Measurements from ENCODE around the gene LACRT. TPM values are rescaled to one million over a fixed set of nuclear protein-coding genes. Genes with fewer than 3 reads are reported as not detected.
"Not testable (repeated sequence)": the region's sequence is repeated elsewhere in the genome, so short reads cannot be mapped to it uniquely, and the experiment has no call there.

LACRT gene, protein sequence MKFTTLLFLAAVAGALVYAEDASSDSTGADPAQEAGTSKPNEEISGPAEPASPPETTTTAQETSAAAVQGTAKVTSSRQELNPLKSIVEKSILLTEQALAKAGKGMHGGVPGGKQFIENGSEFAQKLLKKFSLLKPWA
- not detected for polyA plus RNA-seq
- long read RNA-seq, donor 1 = 0 reads
- long read RNA-seq, donor 2 = 0 reads
- long read RNA-seq, donor 3 = 0 reads
- long read RNA-seq, donor 4 = 0 reads
- long read RNA-seq, donor 5 = 0 reads
- long read RNA-seq, donor 6 = 0 reads
- long read RNA-seq, donor 7 = 0 reads
- long read RNA-seq, donor 8 = 0 reads
- long read RNA-seq, donor 9 = 0 reads
- long read RNA-seq, donor 10 = 0 reads
- long read RNA-seq, donor 11 = 0 reads

- no peaks in the 10 kb centered on the region for H3K9me3 ChIP-seq (ENCODE audit: control insufficient read depth, low read depth, low read length)
- no peak within 1 kb of the TSS for H3K4me3 ChIP-seq (ENCODE audit: low read length)
- H3K27ac ChIP-seq (ENCODE audit: low read length) = no peak within 1 kb of the TSS
- no peaks in the 10 kb centered on the region for H3K36me3 ChIP-seq (ENCODE audit: control insufficient read depth, insufficient read depth, low read length)
- no CpG with 5 or more reads among the region's 2 CpGs for WGBS (ENCODE audit: insufficient coverage, low lambda C conversion rate)
- H3K4me1 ChIP-seq (ENCODE audit: control insufficient read depth, insufficient read depth, low read length) = no peaks in the 10 kb centered on the region
- no peak for DNase-seq
- peaks cover 8% of the 10 kb centered on the region for H3K27me3 ChIP-seq (ENCODE audit: control insufficient read depth, insufficient read depth, low read length)
Observed at GRCh38 chr12:54634795-54635194, at the start of gene LACRT. LACRT (minus strand) TSS chr12:54634895; CDS start chr12:54634841, 54 bp downstream.

DNA sequence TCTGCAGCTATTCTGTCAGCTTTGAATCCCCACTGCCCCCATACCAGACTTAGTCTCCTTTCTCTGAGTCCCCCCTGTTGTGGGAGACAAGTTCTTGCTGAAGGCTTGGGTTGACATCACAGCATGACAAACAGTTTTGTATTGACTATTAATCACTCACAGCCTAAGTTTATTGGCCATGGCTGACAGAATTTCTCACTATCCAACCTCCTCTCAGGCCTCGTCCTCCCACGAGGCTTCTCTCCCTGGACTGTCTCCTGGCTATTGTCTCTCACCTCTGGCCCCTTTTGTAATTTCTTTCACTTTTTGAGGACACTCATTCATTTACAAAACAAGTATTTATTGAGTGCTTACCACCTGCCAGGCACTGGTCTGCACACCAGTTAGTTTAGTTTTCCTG is 48.7 kb upstream of the LACRT start:
- Histone ChIP-seq H3K4me3 (ENCODE audit: low read length) (no peak overlapping the region), H3K4me1 (ENCODE audit: control insufficient read depth, insufficient read depth, low read length) (no peaks in the 10 kb centered on the region), H3K36me3 (ENCODE audit: control insufficient read depth, insufficient read depth, low read length) (no peaks in the 10 kb centered on the region), H3K9me3 (ENCODE audit: control insufficient read depth, low read depth, low read length) (no peaks in the 10 kb centered on the region), H3K27me3 (ENCODE audit: control insufficient read depth, insufficient read depth, low read length) (no peaks in the 10 kb centered on the region), H3K27ac (ENCODE audit: low read length) (no peak overlapping the region)
- DNase-seq = no peak
- whole genome bisulfite sequencing (ENCODE audit: insufficient coverage, low lambda C conversion rate) = 83% methylated on average over 2 of the region's 2 CpGs

DNA sequence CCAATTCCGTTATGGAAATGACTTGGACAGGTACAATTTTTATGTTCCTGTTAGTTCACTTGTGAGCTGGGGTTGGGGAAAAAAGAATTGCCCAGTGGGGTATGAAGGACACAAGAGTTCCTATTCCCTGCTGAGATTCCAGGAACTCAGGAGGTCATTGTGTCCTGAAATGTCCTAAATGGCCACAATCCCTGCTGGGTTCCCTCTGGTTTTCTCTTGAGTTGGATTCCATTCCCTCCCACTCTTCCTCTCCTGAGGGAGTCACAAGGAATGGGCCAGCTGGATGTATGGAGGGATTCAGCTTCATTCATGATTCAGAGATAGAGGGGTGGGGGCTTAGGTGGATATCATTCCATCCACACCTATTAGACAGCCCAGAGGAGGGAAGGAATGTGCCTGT is 48.0 kb upstream of the LACRT start:
- no CpG with 5 or more reads among the region's 1 CpG for WGBS (ENCODE audit: insufficient coverage, low lambda C conversion rate)
- Histone ChIP-seq H3K27me3 (ENCODE audit: control insufficient read depth, insufficient read depth, low read length) (no peaks in the 10 kb centered on the region), H3K4me3 (ENCODE audit: low read length) (no peak overlapping the region), H3K27ac (ENCODE audit: low read length) (no peak overlapping the region), H3K9me3 (ENCODE audit: control insufficient read depth, low read depth, low read length) (no peaks in the 10 kb centered on the region), H3K4me1 (ENCODE audit: control insufficient read depth, insufficient read depth, low read length) (no peaks in the 10 kb centered on the region), H3K36me3 (ENCODE audit: control insufficient read depth, insufficient read depth, low read length) (no peaks in the 10 kb centered on the region)
- DNase-seq = no peak

GRCh38 chr12:54680374-54680773 is 45.7 kb upstream of the LACRT start:
- Histone ChIP-seq H3K4me3 (ENCODE audit: low read length) (no peak overlapping the region), H3K9me3 (ENCODE audit: control insufficient read depth, low read depth, low read length) (no peaks in the 10 kb centered on the region), H3K4me1 (ENCODE audit: control insufficient read depth, insufficient read depth, low read length) (no peaks in the 10 kb centered on the region), H3K36me3 (ENCODE audit: control insufficient read depth, insufficient read depth, low read length) (no peaks in the 10 kb centered on the region), H3K27ac (ENCODE audit: low read length) (no peak overlapping the region), H3K27me3 (ENCODE audit: control insufficient read depth, insufficient read depth, low read length) (no peaks in the 10 kb centered on the region)
- WGBS (ENCODE audit: insufficient coverage, low lambda C conversion rate) = no CpG with 5 or more reads among the region's 3 CpGs
- DNase-seq = no peak

DNA sequence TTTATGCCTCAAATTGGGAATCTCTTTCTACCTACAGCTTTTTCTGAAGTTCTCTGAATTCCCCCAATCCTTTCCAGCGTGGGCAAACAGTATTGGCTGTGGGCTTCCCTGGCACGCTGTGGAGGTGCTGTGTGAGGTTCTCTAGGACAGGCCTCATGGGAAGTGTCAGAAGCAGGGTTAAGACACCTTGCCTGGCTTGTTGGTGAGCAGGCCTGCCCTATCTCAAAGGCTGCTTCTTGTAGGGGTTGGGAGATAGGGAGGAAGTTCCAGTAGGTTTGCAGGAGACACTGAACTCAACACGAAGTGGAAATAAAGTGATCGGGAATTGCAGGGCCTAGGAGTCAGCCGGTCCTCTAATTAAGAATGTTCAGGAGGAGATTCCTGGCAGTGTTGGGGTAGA is 43.4 kb upstream of the LACRT start:
- no CpG with 5 or more reads among the region's 5 CpGs for WGBS (ENCODE audit: insufficient coverage, low lambda C conversion rate)
- no peaks in the 10 kb centered on the region for H3K27me3 ChIP-seq (ENCODE audit: control insufficient read depth, insufficient read depth, low read length)
- H3K36me3 ChIP-seq (ENCODE audit: control insufficient read depth, insufficient read depth, low read length) = no peaks in the 10 kb centered on the region
- no peak overlapping the region for H3K4me3 ChIP-seq (ENCODE audit: low read length)
- no peak overlapping the region for H3K27ac ChIP-seq (ENCODE audit: low read length)
- H3K9me3 ChIP-seq (ENCODE audit: control insufficient read depth, low read depth, low read length) = no peaks in the 10 kb centered on the region
- no peak for DNase-seq
- no peaks in the 10 kb centered on the region for H3K4me1 ChIP-seq (ENCODE audit: control insufficient read depth, insufficient read depth, low read length)

DNA sequence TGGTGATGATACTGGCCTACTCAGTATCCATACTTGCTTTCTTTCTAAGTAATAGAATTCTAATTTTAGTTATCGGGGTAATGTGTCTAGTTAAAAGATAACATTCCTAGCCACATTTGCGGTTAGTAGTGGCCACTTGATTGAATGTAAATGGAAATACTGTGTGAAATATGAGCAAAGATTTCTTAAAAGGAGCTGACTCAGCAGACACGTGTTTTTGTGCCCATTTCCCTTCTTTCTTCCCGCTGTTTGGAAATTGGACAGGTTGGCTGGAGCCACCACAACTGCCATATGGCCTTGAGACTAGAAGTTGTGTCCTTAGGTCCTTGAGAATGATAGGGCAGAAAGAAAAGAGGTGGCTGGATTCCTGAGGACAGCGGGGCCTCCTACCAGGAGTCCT is 33.2 kb upstream of the LACRT start:
- Histone ChIP-seq H3K4me1 (ENCODE audit: control insufficient read depth, insufficient read depth, low read length) (no peaks in the 10 kb centered on the region), H3K4me3 (ENCODE audit: low read length) (no peak overlapping the region), H3K27ac (ENCODE audit: low read length) (no peak overlapping the region), H3K36me3 (ENCODE audit: control insufficient read depth, insufficient read depth, low read length) (no peaks in the 10 kb centered on the region), H3K9me3 (ENCODE audit: control insufficient read depth, low read depth, low read length) (no peaks in the 10 kb centered on the region), H3K27me3 (ENCODE audit: control insufficient read depth, insufficient read depth, low read length) (no peaks in the 10 kb centered on the region)
- 100% methylated on average over 1 of the region's 5 CpGs for WGBS (ENCODE audit: insufficient coverage, low lambda C conversion rate)
- DNase-seq = no peak

- DNase-seq = no peak
- Histone ChIP-seq H3K36me3 (ENCODE audit: control insufficient read depth, insufficient read depth, low read length) (no peaks in the 10 kb centered on the region), H3K4me1 (ENCODE audit: control insufficient read depth, insufficient read depth, low read length) (no peaks in the 10 kb centered on the region), H3K27me3 (ENCODE audit: control insufficient read depth, insufficient read depth, low read length) (no peaks in the 10 kb centered on the region), H3K9me3 (ENCODE audit: control insufficient read depth, low read depth, low read length) (no peaks in the 10 kb centered on the region), H3K4me3 (ENCODE audit: low read length) (no peak overlapping the region), H3K27ac (ENCODE audit: low read length) (no peak overlapping the region)
- 40% methylated on average over 1 of the region's 3 CpGs for WGBS (ENCODE audit: insufficient coverage, low lambda C conversion rate)
Observed at GRCh38 chr12:54666008-54666407, 31.3 kb upstream of the LACRT start.

GRCh38 chr12:54665022-54665635 is 30.4 kb upstream of the LACRT start:
- not testable (repeated sequence) for H3K9me3 ChIP-seq (ENCODE audit: control insufficient read depth, low read depth, low read length); H3K4me3 ChIP-seq (ENCODE audit: low read length); DNase-seq; H3K27me3 ChIP-seq (ENCODE audit: control insufficient read depth, insufficient read depth, low read length); H3K27ac ChIP-seq (ENCODE audit: low read length); H3K4me1 ChIP-seq (ENCODE audit: control insufficient read depth, insufficient read depth, low read length); H3K36me3 ChIP-seq (ENCODE audit: control insufficient read depth, insufficient read depth, low read length)
- no CpG with 5 or more reads among the region's 3 CpGs for WGBS (ENCODE audit: insufficient coverage, low lambda C conversion rate)

DNA sequence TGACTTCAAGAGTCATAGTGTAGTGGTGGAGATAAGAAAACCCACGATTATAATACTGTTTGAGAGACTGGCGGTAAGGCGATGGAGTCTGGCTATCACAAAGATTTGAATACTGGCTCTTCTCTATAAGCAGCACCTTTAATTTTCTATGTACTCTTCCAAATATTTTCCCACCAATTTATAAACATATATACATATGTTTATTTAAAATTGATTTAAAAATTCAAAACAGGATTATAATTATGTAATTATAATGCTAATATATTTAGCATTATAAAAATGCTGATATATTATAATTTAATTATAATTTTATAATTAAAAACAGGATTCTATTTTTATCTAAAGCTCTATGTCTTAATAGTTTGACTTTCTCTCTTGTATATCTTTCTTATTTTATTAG is 28.9 kb upstream of the LACRT start:
- Histone ChIP-seq H3K4me3 (ENCODE audit: low read length) (no peak overlapping the region), H3K36me3 (ENCODE audit: control insufficient read depth, insufficient read depth, low read length) (no peaks in the 10 kb centered on the region), H3K27ac (ENCODE audit: low read length) (no peak overlapping the region), H3K4me1 (ENCODE audit: control insufficient read depth, insufficient read depth, low read length) (peaks cover 6% of the 10 kb centered on the region), H3K27me3 (ENCODE audit: control insufficient read depth, insufficient read depth, low read length) (no peaks in the 10 kb centered on the region), H3K9me3 (ENCODE audit: control insufficient read depth, low read depth, low read length) (no peaks in the 10 kb centered on the region)
- WGBS (ENCODE audit: insufficient coverage, low lambda C conversion rate) = 100% methylated on average over 1 of the region's 3 CpGs
- DNase-seq = no peak

DNA sequence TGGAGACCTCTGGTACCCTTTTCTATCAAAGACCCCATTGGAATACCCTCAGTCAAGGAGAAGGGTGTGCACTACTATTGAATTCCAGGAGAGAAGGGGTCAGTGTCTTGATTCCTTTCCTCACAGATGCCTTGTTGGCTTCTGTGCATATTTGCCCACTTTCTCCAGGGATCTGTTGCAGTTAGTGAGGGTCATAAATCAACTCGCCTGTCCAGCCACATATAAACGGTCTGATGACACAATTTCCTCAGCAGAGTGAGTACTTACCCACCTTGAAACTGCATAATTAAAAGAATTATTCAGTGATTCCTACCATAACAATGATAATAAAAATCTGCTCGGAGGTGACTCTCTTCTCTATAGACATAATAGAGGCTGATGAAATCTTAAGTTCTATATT is 27.3 kb upstream of the LACRT start:
- WGBS (ENCODE audit: insufficient coverage, low lambda C conversion rate) = no CpG with 5 or more reads among the region's 3 CpGs
- no peaks in the 10 kb centered on the region for H3K9me3 ChIP-seq (ENCODE audit: control insufficient read depth, low read depth, low read length)
- no peaks in the 10 kb centered on the region for H3K36me3 ChIP-seq (ENCODE audit: control insufficient read depth, insufficient read depth, low read length)
- H3K27ac ChIP-seq (ENCODE audit: low read length) = no peak overlapping the region
- H3K4me1 ChIP-seq (ENCODE audit: control insufficient read depth, insufficient read depth, low read length) = peaks cover 6% of the 10 kb centered on the region
- no peak overlapping the region for H3K4me3 ChIP-seq (ENCODE audit: low read length)
- no peaks in the 10 kb centered on the region for H3K27me3 ChIP-seq (ENCODE audit: control insufficient read depth, insufficient read depth, low read length)
- no peak for DNase-seq

DNA sequence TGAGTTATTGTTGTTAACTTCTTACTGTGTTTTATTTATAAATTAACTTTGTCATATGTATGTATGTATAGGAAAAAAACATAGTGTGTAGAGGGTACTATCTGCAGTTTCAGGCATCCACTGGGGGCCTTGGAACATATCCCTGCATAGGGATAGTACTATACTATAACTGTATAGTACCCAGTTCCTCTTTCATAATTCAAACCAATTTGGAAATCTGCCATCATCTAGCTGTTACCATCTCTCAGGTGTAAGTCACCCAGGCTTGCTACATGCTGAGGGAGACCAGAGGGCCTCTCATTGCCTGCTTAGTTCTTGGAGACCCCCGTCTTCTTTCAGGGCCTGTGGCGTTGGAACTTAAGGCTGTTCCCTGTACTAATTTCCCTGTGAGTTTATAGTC is 26.4 kb upstream of the LACRT start:
- Histone ChIP-seq H3K4me3 (ENCODE audit: low read length) (no peak overlapping the region), H3K36me3 (ENCODE audit: control insufficient read depth, insufficient read depth, low read length) (no peaks in the 10 kb centered on the region), H3K27ac (ENCODE audit: low read length) (no peak overlapping the region), H3K27me3 (ENCODE audit: control insufficient read depth, insufficient read depth, low read length) (no peaks in the 10 kb centered on the region), H3K4me1 (ENCODE audit: control insufficient read depth, insufficient read depth, low read length) (peaks cover 6% of the 10 kb centered on the region), H3K9me3 (ENCODE audit: control insufficient read depth, low read depth, low read length) (no peaks in the 10 kb centered on the region)
- DNase-seq = no peak
- WGBS (ENCODE audit: insufficient coverage, low lambda C conversion rate) = 80% methylated on average over 1 of the region's 2 CpGs
